ENCODE measurements around the gene EFHC1. TPM values are rescaled to one million over a fixed set of nuclear protein-coding genes. Genes with fewer than 3 reads are reported as not detected.

Gene EFHC1
- polyA plus RNA-seq, 1 donor from 2014 or later, result 173 TPM

DNA sequence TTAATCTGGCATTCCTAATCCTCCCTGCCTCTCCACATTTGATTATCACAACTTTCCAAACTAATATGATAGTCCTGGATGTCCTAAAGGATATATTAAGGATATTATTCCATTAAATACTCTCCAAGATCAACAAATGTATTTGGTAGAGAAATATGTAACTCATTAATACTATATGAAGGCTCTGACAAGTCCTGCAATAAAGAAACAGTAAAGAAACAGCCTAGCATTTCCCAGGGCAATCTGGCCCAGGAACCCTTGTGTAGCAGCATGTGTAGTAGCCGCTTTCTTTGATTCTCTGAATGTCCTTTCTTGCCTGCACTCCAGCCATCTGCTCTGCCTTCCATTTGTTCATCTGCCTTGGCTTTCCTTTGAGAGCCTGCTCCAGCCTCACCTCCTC is 133.0 kb downstream of the EFHC1 start:
- no peaks in the 10 kb centered on the region for H3K9me2 ChIP-seq (ENCODE audit: insufficient read depth, low read length)
- H3K36me3 ChIP-seq (ENCODE audit: insufficient read depth, low read length), result no peaks in the 10 kb centered on the region
- no peak overlapping the region for H3K9ac ChIP-seq (ENCODE audit: low read length)
- no peaks in the 10 kb centered on the region for H3K9me3 ChIP-seq (ENCODE audit: low read length)
- H4K20me1 ChIP-seq (ENCODE audit: insufficient read depth), result no peaks in the 10 kb centered on the region
- TF ChIP-seq EZH2 (IDR thresholded peaks at IDR 0.05; ENCODE audit: borderline replicate concordance, insufficient read depth, low read length, poor library complexity, severe bottlenecking) (no peak), SMC3 (conservative IDR thresholded peaks at IDR 0.05; ENCODE audit: poor library complexity) (no peak), TAF1 (IDR thresholded peaks at IDR 0.05; ENCODE audit: low read depth) (no peak), POLR2AphosphoS5 (IDR thresholded peaks at IDR 0.05) (no peak)
- TF ChIP-seq, protein P1, sequence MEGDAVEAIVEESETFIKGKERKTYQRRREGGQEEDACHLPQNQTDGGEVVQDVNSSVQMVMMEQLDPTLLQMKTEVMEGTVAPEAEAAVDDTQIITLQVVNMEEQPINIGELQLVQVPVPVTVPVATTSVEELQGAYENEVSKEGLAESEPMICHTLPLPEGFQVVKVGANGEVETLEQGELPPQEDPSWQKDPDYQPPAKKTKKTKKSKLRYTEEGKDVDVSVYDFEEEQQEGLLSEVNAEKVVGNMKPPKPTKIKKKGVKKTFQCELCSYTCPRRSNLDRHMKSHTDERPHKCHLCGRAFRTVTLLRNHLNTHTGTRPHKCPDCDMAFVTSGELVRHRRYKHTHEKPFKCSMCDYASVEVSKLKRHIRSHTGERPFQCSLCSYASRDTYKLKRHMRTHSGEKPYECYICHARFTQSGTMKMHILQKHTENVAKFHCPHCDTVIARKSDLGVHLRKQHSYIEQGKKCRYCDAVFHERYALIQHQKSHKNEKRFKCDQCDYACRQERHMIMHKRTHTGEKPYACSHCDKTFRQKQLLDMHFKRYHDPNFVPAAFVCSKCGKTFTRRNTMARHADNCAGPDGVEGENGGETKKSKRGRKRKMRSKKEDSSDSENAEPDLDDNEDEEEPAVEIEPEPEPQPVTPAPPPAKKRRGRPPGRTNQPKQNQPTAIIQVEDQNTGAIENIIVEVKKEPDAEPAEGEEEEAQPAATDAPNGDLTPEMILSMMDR (IDR thresholded peaks at IDR 0.05; ENCODE audit: poor library complexity, severe bottlenecking), result no peak
- H3K79me2 ChIP-seq (replicated peaks; ENCODE audit: insufficient read depth, low read length), result no peaks in the 10 kb centered on the region
- no peak overlapping the region for H3K27ac ChIP-seq (ENCODE audit: low read length)
- H3K4me3 ChIP-seq (ENCODE audit: low read length), result no peak overlapping the region
- H3K4me2 ChIP-seq (ENCODE audit: low read length), result no peak overlapping the region
- no peaks in the 10 kb centered on the region for H3F3A ChIP-seq (ENCODE audit: insufficient read depth, low read length, poor library complexity, severe bottlenecking)
- H3K27me3 ChIP-seq (ENCODE audit: insufficient read depth, low read depth, low read length), result no peaks in the 10 kb centered on the region
- H2AFZ ChIP-seq (ENCODE audit: low read depth, low read length), result no peak overlapping the region

DNA sequence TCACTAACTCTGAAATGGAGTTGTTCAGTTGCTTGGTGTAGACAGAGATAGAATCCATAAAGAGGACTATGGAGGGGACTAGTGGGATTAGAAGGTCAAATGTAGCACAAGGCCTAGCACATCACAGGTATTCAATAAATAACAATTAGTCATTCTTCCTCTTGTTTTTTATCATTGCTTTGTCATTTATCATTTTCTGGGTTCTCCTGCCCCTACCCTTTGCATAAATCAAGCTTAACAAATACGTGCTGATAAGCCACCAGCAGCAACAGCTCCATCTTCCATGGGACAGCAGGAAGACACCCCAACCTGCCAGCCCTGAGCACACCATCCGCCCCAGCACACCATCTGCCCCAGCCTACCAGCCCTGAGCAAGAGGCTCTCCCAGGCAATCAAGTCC is 133.6 kb downstream of the EFHC1 start:
- no peak overlapping the region for H3K4me2 ChIP-seq (ENCODE audit: low read length)
- no peak overlapping the region for H3K9ac ChIP-seq (ENCODE audit: low read length)
- H3K9me3 ChIP-seq (ENCODE audit: low read length), result no peaks in the 10 kb centered on the region
- no peaks in the 10 kb centered on the region for H3K79me2 ChIP-seq (replicated peaks; ENCODE audit: insufficient read depth, low read length)
- no peaks in the 10 kb centered on the region for H3K27me3 ChIP-seq (ENCODE audit: insufficient read depth, low read depth, low read length)
- H3K4me3 ChIP-seq (ENCODE audit: low read length), result no peak overlapping the region
- TF ChIP-seq POLR2AphosphoS5 (IDR thresholded peaks at IDR 0.05), result no peak
- TF ChIP-seq TAF1 (IDR thresholded peaks at IDR 0.05; ENCODE audit: low read depth), result no peak
- H3K36me3 ChIP-seq (ENCODE audit: insufficient read depth, low read length), result no peaks in the 10 kb centered on the region
- no peak overlapping the region for H2AFZ ChIP-seq (ENCODE audit: low read depth, low read length)
- no peaks in the 10 kb centered on the region for H4K20me1 ChIP-seq (ENCODE audit: insufficient read depth)
- H3K9me2 ChIP-seq (ENCODE audit: insufficient read depth, low read length), result no peaks in the 10 kb centered on the region
- no peaks in the 10 kb centered on the region for H3F3A ChIP-seq (ENCODE audit: insufficient read depth, low read length, poor library complexity, severe bottlenecking)
- H3K27ac ChIP-seq (ENCODE audit: low read length), result no peak overlapping the region

DNA sequence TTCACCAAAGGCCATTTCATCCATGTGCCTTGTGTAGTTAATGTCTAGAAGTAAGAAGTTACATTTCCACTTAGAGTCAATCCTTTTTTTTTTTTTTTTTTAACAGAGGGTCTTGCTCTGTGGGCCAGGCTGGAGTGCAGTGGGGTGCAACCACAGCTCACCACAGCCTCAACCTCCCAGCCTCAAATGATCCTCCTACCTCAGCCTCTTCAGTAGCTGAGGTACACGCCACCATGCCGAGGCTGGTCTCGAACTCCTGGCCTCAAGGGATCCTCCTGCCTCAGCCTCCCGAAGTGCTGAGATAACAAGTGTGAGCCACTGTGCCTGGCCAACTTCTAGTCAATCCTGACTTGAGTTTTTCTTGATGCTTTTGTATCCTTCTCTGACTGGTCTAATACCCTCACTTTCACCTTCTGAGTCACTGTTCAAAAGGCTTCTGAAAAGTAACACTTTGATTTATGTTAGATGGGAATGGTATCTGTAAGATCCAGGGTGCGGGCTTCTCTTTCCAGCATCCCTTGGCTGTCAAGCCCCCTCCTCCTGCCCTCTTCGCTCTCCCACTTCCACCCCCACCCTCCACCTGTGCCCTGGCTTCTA is 134.6 kb downstream of the EFHC1 start:
- H3K9me3 ChIP-seq (ENCODE audit: low read length), result no peaks in the 10 kb centered on the region
- no peaks in the 10 kb centered on the region for H3K27me3 ChIP-seq (ENCODE audit: insufficient read depth, low read depth, low read length)
- H3K36me3 ChIP-seq (ENCODE audit: insufficient read depth, low read length), result no peaks in the 10 kb centered on the region
- H3K9me2 ChIP-seq (ENCODE audit: insufficient read depth, low read length), result no peaks in the 10 kb centered on the region
- H3F3A ChIP-seq (ENCODE audit: insufficient read depth, low read length, poor library complexity, severe bottlenecking), result no peaks in the 10 kb centered on the region
- H3K9ac ChIP-seq (ENCODE audit: low read length), result no peak overlapping the region
- H4K20me1 ChIP-seq (ENCODE audit: insufficient read depth), result no peaks in the 10 kb centered on the region
- H3K4me2 ChIP-seq (ENCODE audit: low read length), result no peak overlapping the region
- H2AFZ ChIP-seq (ENCODE audit: low read depth, low read length), result no peak overlapping the region
- no peak for TF ChIP-seq RAD21 (conservative IDR thresholded peaks at IDR 0.05)
- no peak overlapping the region for H3K4me3 ChIP-seq (ENCODE audit: low read length)
- H3K79me2 ChIP-seq (replicated peaks; ENCODE audit: insufficient read depth, low read length), result no peaks in the 10 kb centered on the region
- no peak overlapping the region for H3K27ac ChIP-seq (ENCODE audit: low read length)

DNA sequence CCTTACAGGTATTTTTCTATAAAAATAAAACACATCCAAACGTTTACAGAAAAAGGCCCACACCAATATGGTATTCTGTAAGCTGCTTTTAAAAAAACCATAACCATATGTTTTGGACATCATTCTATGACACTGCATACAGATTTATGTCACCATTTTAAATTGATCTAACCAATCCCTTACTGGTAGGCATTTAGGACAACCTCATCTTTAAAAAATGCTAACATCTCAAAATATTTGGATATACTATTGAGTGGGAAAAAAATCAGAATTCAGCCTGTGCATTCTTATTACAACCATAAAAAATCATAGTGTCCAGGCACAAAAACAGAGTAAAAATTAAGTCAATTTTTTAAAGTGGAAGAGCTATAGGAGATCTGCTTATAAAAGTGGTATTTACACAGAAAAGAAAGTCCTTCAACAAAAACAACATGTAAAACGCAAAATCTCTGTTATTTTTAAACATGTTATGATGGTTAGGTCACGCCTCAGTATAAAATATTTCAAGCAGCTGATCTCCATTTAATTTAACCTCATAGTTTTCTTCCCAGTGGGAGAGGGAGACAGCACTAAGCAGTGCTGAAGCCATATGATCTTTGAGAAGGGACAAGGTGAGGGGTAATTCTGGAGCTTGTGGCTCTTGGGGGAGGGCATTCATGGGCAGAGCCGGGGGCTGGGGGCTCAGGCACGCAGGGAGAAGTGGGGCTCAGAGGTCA is 135.5 kb downstream of the EFHC1 start:
- Histone ChIP-seq H3K27me3 (ENCODE audit: insufficient read depth, low read depth, low read length) (no peaks in the 10 kb centered on the region), H2AFZ (ENCODE audit: low read depth, low read length) (no peak overlapping the region), H3K4me3 (ENCODE audit: low read length) (no peak overlapping the region), H3K27ac (ENCODE audit: low read length) (no peak overlapping the region), H4K20me1 (ENCODE audit: insufficient read depth) (no peaks in the 10 kb centered on the region), H3K9ac (ENCODE audit: low read length) (no peak overlapping the region), H3K79me2 (replicated peaks; ENCODE audit: insufficient read depth, low read length) (no peaks in the 10 kb centered on the region), H3K36me3 (ENCODE audit: insufficient read depth, low read length) (no peaks in the 10 kb centered on the region), H3K9me3 (ENCODE audit: low read length) (no peaks in the 10 kb centered on the region), H3F3A (ENCODE audit: insufficient read depth, low read length, poor library complexity, severe bottlenecking) (no peaks in the 10 kb centered on the region), H3K9me2 (ENCODE audit: insufficient read depth, low read length) (no peaks in the 10 kb centered on the region), H3K4me2 (ENCODE audit: low read length) (no peak overlapping the region)
- no peak for TF ChIP-seq TAF1 (IDR thresholded peaks at IDR 0.05; ENCODE audit: low read depth)
- TF ChIP-seq EZH2 (IDR thresholded peaks at IDR 0.05; ENCODE audit: borderline replicate concordance, insufficient read depth, low read length, poor library complexity, severe bottlenecking), result no peak
- TF ChIP-seq, protein P2, sequence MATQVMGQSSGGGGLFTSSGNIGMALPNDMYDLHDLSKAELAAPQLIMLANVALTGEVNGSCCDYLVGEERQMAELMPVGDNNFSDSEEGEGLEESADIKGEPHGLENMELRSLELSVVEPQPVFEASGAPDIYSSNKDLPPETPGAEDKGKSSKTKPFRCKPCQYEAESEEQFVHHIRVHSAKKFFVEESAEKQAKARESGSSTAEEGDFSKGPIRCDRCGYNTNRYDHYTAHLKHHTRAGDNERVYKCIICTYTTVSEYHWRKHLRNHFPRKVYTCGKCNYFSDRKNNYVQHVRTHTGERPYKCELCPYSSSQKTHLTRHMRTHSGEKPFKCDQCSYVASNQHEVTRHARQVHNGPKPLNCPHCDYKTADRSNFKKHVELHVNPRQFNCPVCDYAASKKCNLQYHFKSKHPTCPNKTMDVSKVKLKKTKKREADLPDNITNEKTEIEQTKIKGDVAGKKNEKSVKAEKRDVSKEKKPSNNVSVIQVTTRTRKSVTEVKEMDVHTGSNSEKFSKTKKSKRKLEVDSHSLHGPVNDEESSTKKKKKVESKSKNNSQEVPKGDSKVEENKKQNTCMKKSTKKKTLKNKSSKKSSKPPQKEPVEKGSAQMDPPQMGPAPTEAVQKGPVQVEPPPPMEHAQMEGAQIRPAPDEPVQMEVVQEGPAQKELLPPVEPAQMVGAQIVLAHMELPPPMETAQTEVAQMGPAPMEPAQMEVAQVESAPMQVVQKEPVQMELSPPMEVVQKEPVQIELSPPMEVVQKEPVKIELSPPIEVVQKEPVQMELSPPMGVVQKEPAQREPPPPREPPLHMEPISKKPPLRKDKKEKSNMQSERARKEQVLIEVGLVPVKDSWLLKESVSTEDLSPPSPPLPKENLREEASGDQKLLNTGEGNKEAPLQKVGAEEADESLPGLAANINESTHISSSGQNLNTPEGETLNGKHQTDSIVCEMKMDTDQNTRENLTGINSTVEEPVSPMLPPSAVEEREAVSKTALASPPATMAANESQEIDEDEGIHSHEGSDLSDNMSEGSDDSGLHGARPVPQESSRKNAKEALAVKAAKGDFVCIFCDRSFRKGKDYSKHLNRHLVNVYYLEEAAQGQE (IDR thresholded peaks at IDR 0.05; ENCODE audit: borderline replicate concordance), result no peak
- TF ChIP-seq POLR2AphosphoS5 (IDR thresholded peaks at IDR 0.05), result no peak
- TF ChIP-seq SMC3 (conservative IDR thresholded peaks at IDR 0.05; ENCODE audit: poor library complexity), result no peak
- TF ChIP-seq, protein P1 (IDR thresholded peaks at IDR 0.05; ENCODE audit: poor library complexity, severe bottlenecking), result no peak
- TF ChIP-seq MXI1 (conservative IDR thresholded peaks at IDR 0.05; ENCODE audit: poor library complexity, severe bottlenecking), result no peak
- TF ChIP-seq EP300 (conservative IDR thresholded peaks at IDR 0.05; ENCODE audit: poor library complexity, severe bottlenecking), result no peak

Data from neural cell (in vitro differentiated cells).